Raji (cell line): ENCODE measurements around the gene AURKB.

ENCODE experiments used
- POLR2A ChIP-seq: IDR thresholded peaks from 2 replicates; pipeline ENCODE4 v1.6.1; 2011; ENCODE audit warnings: low read depth, low read length, control low read depth; ENCODE audit not compliant: insufficient read depth

Gene AURKB

DNA sequence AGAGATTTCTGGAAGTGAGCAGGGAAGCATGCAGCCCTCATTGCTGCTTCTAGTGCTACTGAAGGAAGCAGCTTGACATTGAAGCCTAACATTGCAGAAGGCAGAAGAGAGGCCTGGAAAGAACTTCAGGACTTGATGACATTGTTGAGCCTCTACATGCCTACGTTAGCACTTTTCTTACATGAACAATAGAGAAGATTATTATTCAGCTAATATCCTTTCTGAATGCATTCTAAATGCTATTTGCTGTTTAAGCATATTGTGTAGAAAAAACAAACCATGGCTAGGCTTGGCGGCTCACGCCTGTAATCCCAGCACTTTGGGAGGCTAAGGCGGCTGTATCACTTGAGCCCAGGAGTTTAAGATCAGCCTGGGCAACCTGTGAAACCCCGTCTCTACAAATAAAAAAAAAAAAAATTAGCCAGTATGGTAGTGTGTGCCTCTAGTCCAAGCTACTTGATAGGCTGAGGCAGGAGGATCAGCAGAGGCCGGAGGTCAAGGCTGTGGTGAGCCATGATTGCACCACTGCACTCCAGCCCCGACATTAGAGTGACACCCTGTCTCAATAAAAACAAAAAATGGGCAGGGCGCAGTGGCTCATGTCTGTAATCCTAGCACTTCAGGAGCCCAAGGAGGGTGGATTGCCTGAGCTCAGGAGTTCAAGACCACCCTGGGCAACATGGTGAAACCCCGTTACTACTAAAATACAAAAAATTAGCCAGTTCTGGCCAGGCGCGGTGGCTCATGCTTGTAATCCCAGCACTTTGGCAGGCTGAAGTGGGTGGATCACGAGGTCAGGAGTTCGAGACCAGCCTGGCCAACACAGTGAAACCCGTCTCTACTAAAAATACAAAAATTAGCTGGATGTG, 2.2 kb upstream of the AURKB start:
- no peak for TF ChIP-seq POLR2A

DNA sequence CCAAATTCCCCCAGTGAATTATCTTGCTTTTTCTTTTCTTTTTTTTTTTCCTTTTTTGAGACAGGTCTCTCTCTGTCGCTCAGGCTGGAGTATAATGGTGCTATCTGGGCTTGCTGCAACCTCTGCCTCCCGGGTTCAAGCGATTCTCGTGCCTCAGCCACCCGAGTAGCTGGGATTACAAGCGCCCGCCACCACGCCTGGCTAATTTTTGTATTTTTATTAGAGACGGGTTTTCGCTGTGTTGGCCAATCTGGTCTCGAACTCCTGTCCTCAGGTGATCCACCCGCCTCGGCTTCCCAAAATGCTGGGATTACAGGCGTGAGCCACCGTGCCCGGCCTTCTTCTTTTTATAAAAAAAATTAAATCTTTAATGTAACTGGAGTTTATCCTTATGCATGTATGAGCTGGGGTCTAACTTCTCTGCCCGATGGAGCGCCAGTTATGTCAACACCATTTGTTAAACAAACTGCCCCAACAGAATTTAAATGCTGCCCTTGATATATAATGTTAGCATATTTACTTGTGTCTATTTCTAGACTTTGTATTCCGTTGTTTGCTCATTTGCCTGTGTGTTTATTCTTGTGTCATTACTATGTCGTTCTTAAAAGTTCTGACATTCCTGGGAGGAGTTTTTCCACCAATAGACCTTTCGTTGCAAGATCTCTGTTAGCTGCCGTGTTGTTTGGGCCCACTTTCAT, 535 bp upstream of the AURKB start:
- TF ChIP-seq POLR2A: no peak

DNA sequence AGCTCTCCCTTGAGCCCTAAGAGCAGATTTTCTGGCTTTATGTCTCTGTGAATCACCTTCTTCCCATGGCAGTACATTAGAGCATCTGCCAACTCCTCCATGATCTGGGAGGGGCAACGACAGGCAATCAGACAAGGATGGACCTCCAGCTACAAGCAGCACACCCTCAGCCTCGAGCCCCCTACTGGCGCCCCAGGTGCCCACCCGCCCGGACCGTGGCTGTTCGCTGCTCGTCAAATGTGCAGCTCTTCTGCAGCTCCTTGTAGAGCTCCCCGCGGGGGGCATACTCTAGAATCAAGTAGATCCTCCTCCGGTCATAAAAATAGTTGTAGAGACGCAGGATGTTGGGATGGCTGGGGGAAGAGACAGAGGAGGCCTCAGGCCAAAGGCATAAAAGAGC, 3.8 kb downstream of the AURKB start:
- TF ChIP-seq POLR2A: no peak

DNA sequence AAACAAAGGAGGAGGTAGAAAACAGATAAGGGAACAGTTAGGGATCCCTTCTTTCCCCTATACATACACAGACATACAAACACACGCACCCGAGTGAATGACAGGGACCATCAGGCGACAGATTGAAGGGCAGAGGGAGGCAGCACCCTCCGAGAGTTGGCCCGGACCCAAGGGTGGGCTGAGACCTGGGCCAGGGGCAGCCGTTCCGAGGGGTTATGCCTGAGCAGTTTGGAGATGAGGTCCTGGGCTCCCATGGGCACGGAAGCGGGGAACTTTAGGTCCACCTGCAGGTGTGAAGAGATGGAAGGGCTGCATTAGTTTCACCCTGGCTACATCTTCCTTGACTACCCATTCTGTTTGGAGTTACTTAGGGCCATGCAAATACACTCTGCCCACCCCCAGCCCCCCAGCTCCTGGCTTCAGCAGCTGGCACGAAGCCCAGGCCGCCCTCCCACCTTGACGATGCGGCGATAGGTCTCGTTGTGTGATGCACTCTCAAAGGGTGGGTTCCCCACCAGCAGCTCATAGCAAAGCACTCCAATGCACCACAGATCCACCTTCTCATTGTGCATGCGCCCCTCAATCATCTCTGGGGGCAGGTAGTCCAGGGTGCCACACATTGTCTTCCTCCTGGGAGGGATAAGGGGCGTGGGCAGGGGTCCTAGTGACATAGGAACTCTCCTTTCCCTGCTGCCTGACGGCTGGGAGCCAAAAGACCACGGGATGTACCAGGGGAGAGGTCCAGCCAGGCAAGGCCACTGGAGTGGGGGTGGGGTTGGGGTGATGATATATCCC, 5.4 kb downstream of the AURKB start:
- TF ChIP-seq POLR2A: no peak

DNA sequence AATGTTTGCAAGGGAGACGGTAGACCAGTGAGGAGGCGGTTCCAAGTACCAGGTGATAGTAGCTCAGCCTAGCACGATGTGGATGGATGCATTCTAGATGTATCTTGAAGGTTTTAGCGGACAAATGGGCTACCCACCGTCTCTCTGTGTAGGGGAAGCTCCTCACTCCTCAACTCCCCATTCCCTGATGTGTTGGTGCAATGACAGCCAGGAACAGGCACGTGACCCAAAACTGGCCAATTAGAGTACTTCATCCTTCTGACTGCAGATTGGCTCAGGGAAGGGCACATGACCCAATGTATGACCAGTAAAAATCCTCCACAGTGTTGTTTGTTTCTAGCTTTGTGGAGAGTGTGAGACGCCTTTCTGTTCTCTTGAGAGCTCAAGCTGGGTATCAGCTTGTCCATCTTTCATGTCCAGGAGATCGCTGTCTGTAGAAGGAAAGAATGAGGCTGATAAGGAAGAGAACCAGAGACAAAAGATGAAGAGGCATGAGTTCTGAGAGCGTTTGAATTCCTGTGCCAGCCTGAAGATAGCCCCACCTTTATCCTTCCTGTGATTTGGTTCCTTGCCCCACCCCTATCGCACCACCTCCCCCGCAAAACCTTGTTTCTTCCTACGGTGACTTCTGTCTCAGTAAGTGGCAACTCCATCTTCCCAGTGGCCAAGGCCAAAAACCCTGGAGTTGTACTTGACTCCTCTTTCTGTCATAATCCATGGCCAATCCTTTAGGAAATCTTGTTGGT, 18.1 kb downstream of the AURKB start:
- TF ChIP-seq POLR2A: peak; percentile 93

DNA sequence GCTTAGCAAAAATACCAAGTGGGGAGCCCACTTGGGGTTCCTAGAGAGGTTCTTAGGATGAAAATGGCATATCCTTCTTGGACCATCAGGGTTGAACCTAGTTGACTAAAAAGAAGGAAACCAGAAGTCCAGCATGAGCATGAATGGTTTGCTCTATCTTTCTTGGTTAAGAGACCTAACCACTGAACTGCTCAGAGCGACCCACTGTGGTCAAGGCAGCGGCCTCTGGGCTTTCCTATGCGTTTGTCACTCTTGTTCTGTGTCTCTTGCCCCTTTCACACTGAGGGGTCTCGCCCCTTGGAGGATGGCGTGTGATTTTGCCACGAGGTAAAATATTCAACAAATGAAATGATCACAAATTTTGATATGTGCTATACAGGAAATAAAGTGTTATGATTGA, 19.9 kb downstream of the AURKB start:
- TF ChIP-seq POLR2A: no peak

DNA sequence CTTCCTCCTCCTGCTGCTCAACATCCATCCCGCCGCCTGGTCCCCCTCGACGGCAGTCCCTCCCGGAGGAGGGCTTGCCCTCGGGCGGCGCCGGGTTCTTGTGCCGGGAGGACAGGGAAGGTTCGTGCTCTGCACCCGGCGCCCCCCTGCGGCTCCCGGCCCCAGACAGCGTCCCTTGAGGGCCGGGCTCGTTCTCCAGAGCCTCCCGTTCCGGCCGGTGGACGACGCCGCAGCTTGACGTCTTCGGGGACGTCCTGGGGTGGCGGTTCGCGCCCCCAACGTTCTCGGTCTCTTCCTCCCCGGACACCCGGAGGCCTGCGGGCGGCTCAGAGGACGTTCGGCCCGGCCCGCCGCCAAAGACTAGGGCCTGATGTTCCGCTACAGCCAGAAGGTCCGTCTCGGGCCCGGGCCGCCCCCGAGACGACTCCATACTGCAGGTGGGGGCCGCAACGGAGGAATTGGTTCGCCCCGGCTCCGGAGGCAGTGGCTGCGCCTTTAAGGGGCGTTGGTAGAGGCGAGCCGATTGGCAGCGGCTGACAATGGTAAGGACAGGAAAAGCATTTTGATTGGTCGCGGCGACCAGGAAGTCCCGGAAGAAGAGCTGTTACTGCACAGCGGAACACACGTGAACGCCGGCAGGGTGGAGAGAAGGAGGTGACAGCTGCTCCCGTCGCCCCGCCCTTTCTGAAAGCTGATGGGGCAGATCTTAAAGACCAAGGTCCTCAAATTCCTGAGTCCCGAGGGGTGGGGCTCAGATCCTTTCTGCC, 20.5 kb downstream of the AURKB start, which contains the start of gene BORCS6:
BORCS6 (minus strand) TSS at position 470 of the 767 bp plus-strand sequence; CDS start at position 430, 40 bp downstream.
- peak; percentile 60 for TF ChIP-seq POLR2A

DNA sequence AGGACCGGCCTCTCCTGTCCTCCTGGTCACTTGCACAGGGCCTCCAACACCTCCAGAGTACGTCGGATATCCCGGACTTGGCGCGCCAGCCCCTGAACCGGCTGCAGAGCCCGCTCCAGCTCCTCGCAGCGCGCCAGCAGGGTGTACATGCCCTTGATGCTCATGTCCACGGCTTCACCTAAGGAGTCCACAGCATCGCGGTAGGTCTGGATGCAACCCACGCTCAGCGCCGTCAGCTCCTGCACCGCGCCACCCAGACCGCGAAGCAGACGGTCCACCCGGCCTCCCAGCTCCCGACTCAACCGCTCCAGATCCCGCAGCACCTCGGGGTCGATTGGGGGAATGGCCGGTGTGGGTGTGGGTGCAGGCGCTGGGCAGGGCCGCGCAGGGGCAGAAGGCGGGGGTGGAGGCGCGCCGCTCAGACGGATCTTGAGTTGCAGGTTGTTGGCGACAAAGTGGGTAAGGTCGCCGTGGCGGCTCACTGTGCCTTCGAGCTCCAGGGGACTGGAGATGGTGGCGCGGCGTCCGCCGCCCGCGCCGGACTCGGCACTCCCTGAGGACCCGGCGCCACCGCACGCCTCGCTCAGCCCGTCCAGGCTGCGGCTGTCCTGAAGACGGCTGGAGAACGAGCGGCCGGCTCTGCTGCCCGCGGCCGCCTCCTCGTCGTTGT, 21.2 kb downstream of the AURKB start:
- TF ChIP-seq POLR2A: no peak

DNA sequence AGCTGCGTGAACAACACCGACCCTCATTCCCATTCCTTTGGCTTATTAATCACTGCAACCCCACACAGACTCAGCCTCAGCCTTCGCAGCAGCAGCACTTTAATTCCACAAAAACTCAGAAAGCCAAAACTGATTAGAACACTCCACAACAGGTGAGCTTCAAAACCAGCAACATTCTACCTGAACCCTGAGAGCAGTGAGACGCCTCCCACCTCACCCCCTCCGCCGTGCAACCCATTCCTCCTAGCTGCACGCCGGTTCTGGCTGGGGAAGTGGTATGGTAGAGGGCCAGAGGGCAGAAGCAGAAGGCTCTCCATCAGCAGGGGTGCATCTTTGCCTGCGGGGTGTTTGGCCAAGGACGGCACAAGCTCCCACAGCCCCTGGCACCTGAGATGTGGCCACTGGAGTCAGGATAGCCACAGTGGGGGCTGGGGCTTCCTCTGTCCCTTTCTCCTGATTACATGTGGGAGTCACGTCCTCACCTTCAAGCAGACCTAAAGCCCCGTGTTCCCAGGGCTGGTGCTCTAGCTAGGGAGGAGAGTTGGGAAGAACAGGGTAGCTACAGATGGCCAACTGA, 22.0 kb downstream of the AURKB start:
- no peak for TF ChIP-seq POLR2A

DNA sequence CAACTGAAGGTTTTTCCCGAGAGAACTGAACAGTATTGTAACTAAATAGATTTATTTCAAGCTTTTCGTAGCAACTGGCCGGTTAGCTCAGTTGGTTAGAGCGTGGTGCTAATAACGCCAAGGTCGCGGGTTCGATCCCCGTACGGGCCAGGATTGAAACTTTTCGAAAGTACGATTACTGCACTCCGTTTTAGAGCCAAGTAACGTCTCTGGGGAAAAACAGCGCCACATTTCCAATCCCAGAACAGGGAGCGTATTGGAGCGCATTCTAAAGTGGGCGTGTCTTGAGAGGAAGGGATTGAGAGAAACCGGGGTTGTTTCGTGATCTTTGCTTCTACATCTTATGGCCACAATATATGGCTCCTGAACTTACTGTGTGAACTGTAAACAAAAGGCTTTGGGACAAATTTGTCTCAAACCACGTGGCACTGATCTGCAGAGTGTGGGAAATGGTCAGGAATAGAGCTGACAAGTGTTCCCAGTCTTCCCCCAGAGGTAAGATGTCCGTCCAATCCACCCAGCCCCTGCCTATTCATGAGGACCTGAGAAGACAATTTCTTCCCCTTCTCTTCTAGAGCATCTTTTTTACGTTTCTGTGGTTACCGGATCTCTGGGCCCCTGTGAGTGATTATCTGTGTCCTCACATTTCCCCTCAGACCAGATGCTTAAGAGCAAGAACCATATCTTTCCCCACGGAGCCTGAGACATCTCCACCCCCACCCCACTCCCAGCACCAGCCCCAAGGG, 22.7 kb downstream of the AURKB start:
- peak; percentile 38; the same call in 1 of the 2 replicates for TF ChIP-seq POLR2A

DNA sequence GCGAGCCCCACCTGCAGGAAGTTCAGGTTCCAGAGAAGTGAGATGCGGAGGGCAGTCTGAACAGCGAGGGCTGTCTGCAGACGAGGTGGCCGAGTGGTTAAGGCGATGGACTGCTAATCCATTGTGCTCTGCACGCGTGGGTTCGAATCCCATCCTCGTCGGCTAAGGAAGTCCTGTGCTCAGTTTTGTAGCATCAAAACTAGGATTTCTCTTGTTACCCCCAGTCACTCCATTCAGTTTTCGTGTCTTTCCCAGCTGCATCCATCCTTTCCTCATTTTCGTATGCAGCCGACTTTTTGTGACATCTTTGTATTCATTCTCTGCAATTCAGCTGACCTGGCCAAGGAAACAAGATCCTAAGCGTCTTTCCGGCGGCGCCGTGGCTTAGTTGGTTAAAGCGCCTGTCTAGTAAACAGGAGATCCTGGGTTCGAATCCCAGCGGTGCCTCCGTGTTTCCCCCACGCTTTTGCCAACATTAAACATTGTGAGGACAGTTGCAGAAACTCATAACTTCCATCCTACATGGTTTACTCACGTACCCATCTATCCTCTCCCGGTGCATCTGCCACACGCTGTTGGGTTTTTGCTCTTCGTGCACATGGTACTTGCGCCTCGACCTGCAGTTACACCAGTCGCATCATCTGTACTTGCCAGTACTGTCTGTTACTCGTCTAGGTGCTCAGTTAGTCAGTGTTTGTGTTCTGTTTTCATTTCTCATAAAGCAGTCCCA, 23.4 kb downstream of the AURKB start:
- peak; percentile 29; the same call in 1 of the 2 replicates for TF ChIP-seq POLR2A

DNA sequence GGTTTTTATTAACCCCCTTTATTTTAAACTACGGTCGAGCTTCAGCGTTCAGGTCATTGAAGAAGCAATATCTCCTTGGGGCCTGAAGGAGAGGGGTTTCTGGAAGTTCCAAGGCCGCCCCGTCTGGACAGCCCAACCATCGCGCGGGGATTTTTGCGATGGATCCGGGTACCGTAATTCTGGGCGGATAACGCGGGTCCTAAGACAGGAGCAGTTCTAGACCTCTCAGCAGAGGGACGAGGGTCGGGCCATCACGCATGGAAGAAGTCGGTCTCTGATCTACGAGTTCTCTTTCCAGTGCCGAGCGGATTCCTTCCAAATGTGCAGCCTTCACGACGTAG, 24.0 kb downstream of the AURKB start:
- peak; percentile 26; the same call in 1 of the 2 replicates for TF ChIP-seq POLR2A
